Neural cell (in vitro differentiated cells): Measurements from ENCODE around the gene CBX8.

Source experiments
- CTCF ChIP-seq: fragments of 450-650 bp; IDR thresholded peaks from 2 replicates; pipeline ENCODE4 v1.5.1; 2014; ENCODE audit warnings: antibody characterized with exemption, mild to moderate bottlenecking, moderate library complexity; ENCODE audit not compliant: poor library complexity, severe bottlenecking
- EZH2 ChIP-seq: fragments of 200-600, 300-800 bp; shearing (Covaris generic), sonication (generic); IDR thresholded peaks from 2 replicates; pipeline ENCODE4 v1.6.1; 2014; ENCODE audit warnings: antibody characterized with exemption, low read length, borderline replicate concordance, mild to moderate bottlenecking; ENCODE audit not compliant: insufficient read depth, poor library complexity, severe bottlenecking
- POLR2AphosphoS5 ChIP-seq: IDR thresholded peaks from 2 replicates; pipeline ENCODE4 v1.6.1; 2012

GRCh38 chr17:79834565-79835469, 37.9 kb upstream of the CBX8 start:
- TF ChIP-seq CTCF, result peak; percentile 65
- TF ChIP-seq POLR2AphosphoS5, result no peak
- no peak for TF ChIP-seq EZH2
